Lower lobe of right lung (tissue), 2 donors: ENCODE measurements around the gene EDNRA. TPM values are rescaled to one million over a fixed set of nuclear protein-coding genes. Genes with fewer than 3 reads are reported as not detected.
"Not testable (repeated sequence)": the region's sequence is repeated elsewhere in the genome, so short reads cannot be mapped to it uniquely, and the experiment has no call there.

Source experiments
- ATAC-seq, 2 donors: fragments of 200-7000 bp; cut with Tn5 transposase; one replicate each; pipeline ENCODE4 v1.9.1; 2020 to 2022; ENCODE audit warnings: mild to moderate bottlenecking in 2 of 2, moderate library complexity in 2 of 2
- DNase-seq: peaks from one replicate; pipeline ENCODE4 v3.0.0-alpha.2; 2020
- H3K27ac ChIP-seq: fragments of 200-600 bp; one replicate; pipeline ENCODE4 v1.8.0; 2022
- H3K27me3 ChIP-seq: fragments of 200-600 bp; one replicate; pipeline ENCODE4 v1.8.0; 2022; ENCODE audit warnings: low read depth
- H3K36me3 ChIP-seq: fragments of 200-600 bp; one replicate; pipeline ENCODE4 v1.8.0; 2022; ENCODE audit warnings: mild to moderate bottlenecking
- H3K4me1 ChIP-seq: fragments of 200-600 bp; one replicate; pipeline ENCODE4 v1.8.0; 2022
- H3K4me3 ChIP-seq: fragments of 200-600 bp; one replicate; pipeline ENCODE4 v1.8.0; 2022; ENCODE audit warnings: mild to moderate bottlenecking
- H3K9me3 ChIP-seq: fragments of 200-600 bp; one replicate; pipeline ENCODE4 v1.8.0; 2022
- intact Hi-C: fragments of 100-400 bp; cut with DNase I; formaldehyde crosslinking; loops from one replicate; pipeline ENCODE4 v1.11.0; 2022
- long read RNA-seq: library from polyadenylated mRNA; unstranded; transcript quantifications from one replicate; pipeline ENCODE4 v2.0.0, GENCODE V29; 2021
- total RNA-seq: library from RNA; stranded (reverse); fragmentation: NEBNext Ultra II Directional; extraction: Animal tissue kit (Norgen Biotek cat#: 25700); gene quantifications from one replicate; pipeline ENCODE4 v1.2.1, GENCODE V29; 2021
- TF ChIP-seq, protein P1 (sequence below): fragments of 200-600 bp; IDR thresholded peaks from one replicate; pipeline ENCODE4 v1.8.0; 2022; ENCODE audit warnings: antibody characterized with exemption, mild to moderate bottlenecking
- donor health status: DM: no; HTN: yes; CAD: no; lungs with severe emphysema.

Gene EDNRA
- 25.7 TPM for total RNA-seq
- long read RNA-seq, full-length matches to known transcripts = 13 of 25 reads
- long read RNA-seq, partial matches to known transcripts = 6 of 25 reads
- long read RNA-seq, other reads (novel, unspliced or antisense) = 6 of 25 reads

GRCh38 chr4:147480891-147481576, at the start of gene EDNRA:
TSS of gene EDNRA (plus strand) at chr4:147481097. CDS start at chr4:147485682, 4,585 bp downstream.
- intact Hi-C loops = no loop called here
- DNase-seq = peak; percentile 51
- Histone ChIP-seq H3K27me3 (peaks cover 16% of the 10 kb centered on the region), H3K4me1 (no peaks in the 10 kb centered on the region), H3K9me3 (no peaks in the 10 kb centered on the region), H3K27ac (peak within 1 kb of the TSS; percentile 75), H3K4me3 (peak within 1 kb of the TSS; percentile 58), H3K36me3 (no peaks in the 10 kb centered on the region)
- peak; percentile 74 to 77 for ATAC-seq
- TF ChIP-seq, protein P1, sequence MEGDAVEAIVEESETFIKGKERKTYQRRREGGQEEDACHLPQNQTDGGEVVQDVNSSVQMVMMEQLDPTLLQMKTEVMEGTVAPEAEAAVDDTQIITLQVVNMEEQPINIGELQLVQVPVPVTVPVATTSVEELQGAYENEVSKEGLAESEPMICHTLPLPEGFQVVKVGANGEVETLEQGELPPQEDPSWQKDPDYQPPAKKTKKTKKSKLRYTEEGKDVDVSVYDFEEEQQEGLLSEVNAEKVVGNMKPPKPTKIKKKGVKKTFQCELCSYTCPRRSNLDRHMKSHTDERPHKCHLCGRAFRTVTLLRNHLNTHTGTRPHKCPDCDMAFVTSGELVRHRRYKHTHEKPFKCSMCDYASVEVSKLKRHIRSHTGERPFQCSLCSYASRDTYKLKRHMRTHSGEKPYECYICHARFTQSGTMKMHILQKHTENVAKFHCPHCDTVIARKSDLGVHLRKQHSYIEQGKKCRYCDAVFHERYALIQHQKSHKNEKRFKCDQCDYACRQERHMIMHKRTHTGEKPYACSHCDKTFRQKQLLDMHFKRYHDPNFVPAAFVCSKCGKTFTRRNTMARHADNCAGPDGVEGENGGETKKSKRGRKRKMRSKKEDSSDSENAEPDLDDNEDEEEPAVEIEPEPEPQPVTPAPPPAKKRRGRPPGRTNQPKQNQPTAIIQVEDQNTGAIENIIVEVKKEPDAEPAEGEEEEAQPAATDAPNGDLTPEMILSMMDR = no peak

- H3K4me3 ChIP-seq, DNase-seq, ATAC-seq, H3K4me1 ChIP-seq, H3K9me3 ChIP-seq, H3K27ac ChIP-seq, H3K36me3 ChIP-seq, H3K27me3 ChIP-seq, intact Hi-C loops: not testable (repeated sequence)
Measured at GRCh38 chr4:147434370-147434769, 46.5 kb upstream of the EDNRA start.

- intact Hi-C loops = no loop called here
- H3K27me3 ChIP-seq = no peaks in the 10 kb centered on the region
- no peaks in the 10 kb centered on the region for H3K4me1 ChIP-seq
- no peaks in the 10 kb centered on the region for H3K36me3 ChIP-seq
- no peak for DNase-seq
- TF ChIP-seq, protein P1 = no peak
- H3K9me3 ChIP-seq = no peaks in the 10 kb centered on the region
- no peak for ATAC-seq
- no peak overlapping the region for H3K4me3 ChIP-seq
- no peak overlapping the region for H3K27ac ChIP-seq
Measured at GRCh38 chr4:147440442-147440841, 40.5 kb upstream of the EDNRA start.

- H3K9me3 ChIP-seq = no peaks in the 10 kb centered on the region
- H3K4me1 ChIP-seq = no peaks in the 10 kb centered on the region
- TF ChIP-seq, protein P1 = no peak
- ATAC-seq (no peak), DNase-seq (no peak)
- H3K36me3 ChIP-seq = no peaks in the 10 kb centered on the region
- no peak overlapping the region for H3K4me3 ChIP-seq
- no peak overlapping the region for H3K27ac ChIP-seq
- H3K27me3 ChIP-seq = no peaks in the 10 kb centered on the region
- intact Hi-C loops = no loop called here
Measured at GRCh38 chr4:147447786-147448185, 33.1 kb upstream of the EDNRA start.

DNA sequence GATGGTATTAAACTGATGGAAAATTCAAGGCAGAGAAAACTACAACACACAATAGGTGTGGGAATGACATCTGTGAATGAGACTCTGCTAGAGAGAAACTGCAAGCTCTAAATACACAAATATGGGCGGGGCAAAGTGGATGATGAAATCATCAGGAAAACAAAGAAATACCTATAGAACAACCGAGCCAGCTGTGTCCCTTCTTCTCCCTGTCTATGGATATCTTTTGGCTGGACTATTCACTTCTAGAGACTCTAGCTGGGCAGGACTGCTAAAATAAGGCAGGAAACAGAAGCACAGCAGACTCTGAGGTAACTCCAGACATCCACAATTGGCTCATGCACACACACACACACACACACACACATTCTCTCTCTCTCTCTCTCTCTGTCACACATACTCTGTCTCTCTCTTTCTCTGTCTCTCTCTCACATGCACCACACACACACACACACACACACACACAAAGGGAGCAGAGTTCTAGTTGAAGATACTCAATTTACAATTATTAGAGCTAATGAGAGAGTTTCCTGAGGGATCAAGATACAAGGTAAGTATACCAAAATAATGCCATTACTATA, 27.2 kb upstream of the EDNRA start:
- no peaks in the 10 kb centered on the region for H3K36me3 ChIP-seq
- H3K9me3 ChIP-seq = no peaks in the 10 kb centered on the region
- no peak for DNase-seq
- H3K27me3 ChIP-seq = no peaks in the 10 kb centered on the region
- TF ChIP-seq, protein P1 = no peak
- ATAC-seq = no peak
- no peak overlapping the region for H3K27ac ChIP-seq
- H3K4me1 ChIP-seq = no peaks in the 10 kb centered on the region
- H3K4me3 ChIP-seq = no peak overlapping the region
- intact Hi-C loops = no loop called here

- H3K27me3 ChIP-seq = no peaks in the 10 kb centered on the region
Measured at GRCh38 chr4:147456706-147457105, 24.2 kb upstream of the EDNRA start.

More at GRCh38 chr4:147456706-147457105, 24.2 kb upstream of the EDNRA start:
- H3K27ac ChIP-seq = no peak overlapping the region
- H3K9me3 ChIP-seq = no peaks in the 10 kb centered on the region
- ATAC-seq (no peak), DNase-seq (no peak)
- H3K4me3 ChIP-seq = no peak overlapping the region
- H3K36me3 ChIP-seq = no peaks in the 10 kb centered on the region
- TF ChIP-seq, protein P1 = no peak
- intact Hi-C loops = no loop called here
- no peaks in the 10 kb centered on the region for H3K4me1 ChIP-seq
